Left hindlimb (tissue), 1 donor: ENCODE results near the gene PSAP.

Source experiments
- DNase-seq: peaks from one replicate; pipeline ENCODE4 v3.0.0-alpha.2; 2018

The PSAP gene

DNA sequence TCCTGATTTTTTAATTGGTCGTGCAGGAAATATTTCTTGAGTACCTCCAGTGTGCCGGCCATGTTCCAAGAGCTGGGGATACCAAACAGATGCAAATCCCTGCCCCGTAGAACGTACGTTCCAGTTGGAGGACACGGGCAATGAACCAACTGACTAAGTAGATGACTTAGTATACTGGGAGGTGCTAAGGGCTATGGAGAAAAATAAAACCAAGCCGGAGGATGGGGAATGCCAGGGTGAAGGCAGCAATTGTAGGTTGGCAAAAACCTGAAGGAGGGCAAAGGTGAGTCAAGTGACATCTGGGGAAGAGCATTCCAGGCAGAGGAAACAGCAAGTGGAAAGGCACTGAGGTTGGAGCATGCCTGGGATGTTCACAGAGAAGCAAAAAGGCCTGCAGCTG, 70.9 kb downstream of the PSAP start:
- DNase-seq: peak; percentile 7

DNA sequence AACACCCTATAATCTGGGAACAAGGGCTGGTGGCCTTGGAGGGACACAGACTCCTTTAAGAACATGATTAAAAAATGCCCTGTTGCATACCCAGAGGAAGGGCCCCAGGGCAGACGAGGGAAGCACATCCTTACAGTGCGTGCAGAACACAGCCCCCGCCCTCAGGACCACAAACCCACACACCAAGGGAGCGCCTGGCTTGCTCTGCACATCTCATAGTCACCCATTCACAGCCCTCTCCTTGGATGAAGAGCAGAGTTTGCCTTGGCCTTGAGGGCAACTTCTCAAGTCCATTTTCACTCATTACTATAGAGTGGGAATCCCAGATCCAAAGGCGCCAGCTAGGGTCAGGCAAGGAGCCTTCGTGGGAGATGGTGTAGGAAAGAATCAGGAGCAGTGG, 71.4 kb downstream of the PSAP start:
- peak; percentile 12 for DNase-seq

DNA sequence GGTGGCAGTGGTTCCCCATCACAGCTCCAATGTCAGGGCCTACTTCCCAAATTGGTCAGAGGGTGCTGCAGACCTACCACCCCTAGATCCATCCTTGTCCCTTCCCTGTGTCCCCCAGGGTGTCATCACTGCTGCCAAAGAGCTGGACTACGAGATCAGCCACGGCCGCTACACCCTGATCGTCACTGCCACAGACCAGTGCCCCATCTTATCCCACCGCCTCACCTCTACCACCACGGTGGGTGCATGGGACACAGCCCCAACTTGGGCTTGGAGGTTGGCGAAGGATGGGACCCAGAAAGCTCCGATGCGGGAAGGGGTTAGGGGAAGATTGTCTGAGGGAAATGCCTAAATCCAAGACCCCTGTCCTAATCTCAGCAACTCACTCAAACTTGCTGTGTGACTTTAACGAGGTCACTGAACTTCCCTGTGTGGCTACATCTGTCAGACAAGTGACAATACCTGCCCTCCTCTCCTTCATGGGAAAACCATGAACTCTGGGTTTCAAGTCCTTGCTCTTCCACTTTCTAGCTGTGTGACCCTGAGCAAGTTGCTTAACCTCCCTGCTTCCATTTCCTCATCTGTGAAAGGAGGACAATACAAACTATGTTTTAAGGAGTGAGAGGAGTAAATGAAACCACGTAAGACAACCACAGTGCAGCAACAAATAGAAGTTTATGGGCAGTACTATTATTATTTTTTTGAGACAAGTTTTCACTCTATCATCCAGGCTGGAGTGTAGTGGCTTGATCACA, 72.8 kb downstream of the PSAP start:
- peak; percentile 7 for DNase-seq

DNA sequence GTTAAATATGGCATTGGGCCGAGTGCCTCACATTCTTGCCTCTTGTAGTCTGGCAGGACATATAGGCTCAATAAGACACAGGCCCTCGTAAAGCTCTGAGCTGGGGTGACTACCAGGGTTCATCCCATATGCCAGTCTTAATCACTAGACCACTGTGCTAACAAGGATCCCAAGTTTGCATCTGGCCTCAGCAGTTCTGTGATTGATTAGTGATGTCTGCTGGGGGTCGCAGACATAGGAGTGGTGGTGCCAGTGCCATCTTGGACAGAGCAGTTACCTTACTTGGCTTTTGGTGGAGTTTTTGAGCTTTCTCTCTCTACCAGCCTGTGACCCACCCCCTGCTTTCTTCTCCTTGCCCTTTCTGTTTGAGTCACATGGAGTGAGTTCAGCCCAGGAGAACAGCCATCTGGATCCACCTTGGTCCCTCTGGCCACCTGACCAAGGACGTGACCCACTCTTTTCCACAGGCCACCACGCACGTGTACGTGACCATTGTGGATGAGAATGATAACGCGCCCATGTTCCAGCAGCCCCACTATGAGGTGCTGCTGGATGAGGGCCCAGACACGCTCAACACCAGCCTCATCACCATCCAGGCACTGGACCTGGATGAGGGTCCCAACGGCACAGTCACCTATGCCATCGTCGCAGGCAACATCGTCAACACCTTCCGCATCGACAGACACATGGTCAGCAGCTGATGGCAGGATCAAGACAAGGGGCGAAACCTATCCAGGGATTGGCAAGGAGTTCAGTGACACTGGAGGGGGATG, 73.7 kb downstream of the PSAP start:
- no peak for DNase-seq

DNA sequence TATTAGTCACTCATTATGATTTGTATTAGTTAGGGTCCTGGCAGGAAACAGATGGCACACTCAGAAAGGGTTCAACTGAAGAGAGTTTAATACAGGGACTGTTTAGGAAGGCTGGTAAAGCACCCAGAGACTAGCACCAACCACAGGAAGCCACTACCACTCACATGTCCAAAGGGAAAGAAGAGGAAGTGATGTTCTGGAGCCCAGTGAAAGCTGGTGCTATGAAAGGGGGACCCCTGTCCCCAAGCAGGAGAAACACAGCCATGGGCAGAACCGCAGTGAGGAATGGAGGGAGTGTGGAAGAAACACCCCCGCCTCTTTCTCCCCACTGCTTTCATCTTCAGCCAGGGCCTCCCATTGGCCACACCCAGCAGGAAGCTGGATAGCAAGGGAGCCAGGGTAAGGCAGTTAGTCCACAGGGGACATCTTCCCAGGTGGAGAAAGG, 74.5 kb downstream of the PSAP start:
- peak; percentile 29 for DNase-seq

DNA sequence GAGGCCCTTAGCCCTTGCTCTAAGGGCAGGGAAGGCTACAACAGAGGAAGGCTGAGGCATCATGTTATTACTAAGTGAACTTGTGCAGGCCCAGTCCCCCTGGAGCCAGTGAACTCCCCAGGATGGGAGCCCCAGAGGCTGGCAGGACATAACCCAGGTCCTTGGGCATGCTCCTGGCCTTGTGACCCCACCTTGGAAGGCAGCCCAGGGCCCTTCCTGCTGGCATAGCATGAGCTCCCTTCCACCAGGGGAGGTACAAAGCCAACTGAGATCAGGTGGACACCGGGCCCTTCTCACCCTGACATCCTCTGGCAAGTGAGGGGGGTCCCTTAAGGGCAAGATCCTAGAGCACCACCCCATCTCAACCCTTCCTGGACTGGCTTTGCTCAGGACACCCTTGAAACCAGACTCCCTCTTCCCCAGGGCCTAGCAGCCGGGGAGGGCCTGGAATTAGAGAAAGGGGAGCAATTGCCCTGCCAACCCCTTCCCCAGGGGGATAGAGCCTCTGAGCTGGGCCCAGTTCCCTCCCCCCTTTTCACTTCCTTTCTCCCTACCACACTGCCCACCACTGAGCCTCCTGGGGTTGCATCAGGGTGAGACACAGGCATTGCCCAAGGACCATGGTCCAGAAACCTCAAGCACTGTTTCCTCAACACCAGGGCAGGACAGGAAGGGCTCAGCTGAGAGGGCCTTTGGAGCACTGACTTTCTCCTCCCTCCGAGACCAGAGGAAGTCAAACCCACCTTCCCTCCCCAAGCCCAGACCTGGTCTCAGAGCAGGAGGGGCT, 75.9 kb downstream of the PSAP start:
- DNase-seq: peak; percentile 26

DNA sequence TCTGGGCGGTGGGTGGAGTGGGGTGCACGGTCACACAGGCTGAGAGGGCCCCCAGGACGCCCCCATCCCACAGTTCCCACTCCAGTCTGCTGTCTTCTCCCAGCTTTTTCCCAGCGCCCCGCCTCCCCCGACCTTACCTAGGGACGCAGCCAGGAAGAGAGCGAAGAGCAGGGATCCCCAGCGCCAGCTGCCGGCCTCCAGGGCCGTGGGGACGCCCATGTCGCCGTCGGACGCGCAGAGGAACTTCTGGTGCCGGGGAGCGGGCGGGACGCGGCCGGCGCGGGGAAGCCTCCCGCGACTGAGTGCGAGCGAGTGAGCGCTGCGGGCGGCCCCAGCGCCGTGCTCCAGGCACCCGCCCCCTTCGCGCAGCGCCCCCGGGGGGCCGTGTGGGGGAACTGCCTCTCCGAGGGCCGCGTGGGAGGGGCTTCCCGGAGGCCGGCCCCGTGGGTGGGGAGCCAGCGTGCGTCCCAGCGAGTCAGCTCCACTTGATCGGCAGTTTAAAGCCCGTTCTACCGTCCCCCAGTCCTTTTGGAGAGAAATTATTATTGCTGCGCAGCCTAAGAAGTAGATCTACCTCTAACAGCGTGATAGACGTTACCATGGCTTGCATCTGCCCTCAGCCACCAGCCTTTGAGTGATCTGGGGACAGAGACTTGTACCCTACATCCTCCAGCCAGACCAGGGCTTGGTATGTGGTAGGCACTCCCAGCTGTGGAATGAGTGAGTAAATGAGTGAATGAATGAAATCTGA, 77.7 kb downstream of the PSAP start, which contains the start of gene VSIR:
VSIR (minus strand) TSS at position 300 of the 751 bp plus-strand sequence; CDS start at position 219, 81 bp downstream.
- DNase-seq: peak; percentile 86

DNA sequence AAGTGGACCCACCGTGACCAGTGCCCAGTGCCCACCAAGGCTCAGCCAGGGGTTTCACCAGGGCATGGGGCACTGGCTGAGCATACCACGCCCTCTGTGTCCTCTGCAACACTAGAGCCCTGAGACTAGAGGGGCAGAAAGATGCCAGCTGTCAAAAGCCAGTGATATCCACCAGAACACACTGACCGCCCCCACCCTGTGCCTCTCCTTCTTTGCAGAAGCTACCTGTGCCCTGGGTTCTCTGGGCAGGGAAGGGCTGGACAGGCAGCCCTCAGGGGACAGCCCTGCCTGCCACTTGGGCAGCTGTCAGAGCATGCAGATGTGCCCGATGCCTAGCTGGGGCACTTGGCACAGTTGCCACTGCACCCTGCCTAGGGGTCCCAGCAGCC, 78.2 kb downstream of the PSAP start:
- peak; percentile 31 for DNase-seq

DNA sequence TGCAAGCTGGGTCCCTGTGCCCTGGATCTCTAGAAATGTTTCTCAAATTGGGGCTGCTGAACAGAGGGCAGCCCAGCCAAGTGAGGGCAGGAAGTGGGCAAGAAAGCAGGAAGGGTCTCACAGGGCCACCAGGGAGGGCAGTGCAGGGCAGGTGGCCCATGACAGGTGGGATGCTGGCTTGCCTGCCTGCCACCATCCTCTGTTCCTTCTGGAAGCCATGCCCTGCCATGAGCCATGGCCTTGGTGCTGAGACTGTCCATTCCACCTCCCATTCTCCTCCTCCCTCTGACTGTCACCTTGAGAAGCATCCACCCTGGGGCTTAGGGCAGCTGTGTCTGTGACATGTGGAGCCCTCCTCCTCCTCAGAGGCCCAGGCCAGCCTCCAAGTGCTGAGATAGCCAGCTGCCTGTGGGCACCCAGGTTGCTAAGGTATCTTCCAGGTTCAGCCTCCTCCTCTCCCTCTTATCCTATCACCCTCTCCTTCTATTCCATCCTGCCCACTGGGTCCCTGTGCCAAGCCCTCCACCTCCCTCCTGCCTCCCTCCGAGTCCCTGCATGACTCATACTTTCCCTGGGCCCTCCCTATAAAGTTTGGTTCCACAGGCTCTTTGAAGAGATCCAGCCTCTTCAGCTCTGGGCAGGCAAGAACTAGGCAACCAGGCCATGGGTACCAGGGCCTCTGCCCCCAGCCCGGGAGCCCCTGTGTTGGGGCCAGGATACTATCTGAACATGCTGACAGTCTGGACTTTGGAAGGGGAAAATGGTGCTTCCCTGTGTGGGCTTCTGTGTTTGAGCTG, 79.0 kb downstream of the PSAP start:
- peak; percentile 55 for DNase-seq

DNA sequence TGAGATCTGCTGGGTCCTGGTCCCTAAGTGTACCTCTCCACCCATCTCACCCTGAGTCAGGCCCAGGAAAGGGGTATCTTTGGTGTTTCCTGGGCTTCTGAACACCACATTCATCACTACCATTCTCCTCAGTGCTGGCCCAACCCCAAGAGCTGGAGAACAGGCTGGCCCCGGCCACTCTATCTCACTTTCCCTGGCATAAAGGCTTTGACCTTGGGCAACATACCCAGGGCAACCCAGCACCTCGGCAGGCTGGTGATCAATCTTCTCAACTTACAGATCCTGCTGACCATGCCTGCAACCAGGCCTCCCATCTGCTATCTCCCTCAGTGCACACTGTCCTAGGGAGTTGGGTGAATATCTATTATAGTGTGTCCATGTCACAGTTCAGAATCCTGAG, 79.8 kb downstream of the PSAP start:
- DNase-seq: peak; percentile 12

DNA sequence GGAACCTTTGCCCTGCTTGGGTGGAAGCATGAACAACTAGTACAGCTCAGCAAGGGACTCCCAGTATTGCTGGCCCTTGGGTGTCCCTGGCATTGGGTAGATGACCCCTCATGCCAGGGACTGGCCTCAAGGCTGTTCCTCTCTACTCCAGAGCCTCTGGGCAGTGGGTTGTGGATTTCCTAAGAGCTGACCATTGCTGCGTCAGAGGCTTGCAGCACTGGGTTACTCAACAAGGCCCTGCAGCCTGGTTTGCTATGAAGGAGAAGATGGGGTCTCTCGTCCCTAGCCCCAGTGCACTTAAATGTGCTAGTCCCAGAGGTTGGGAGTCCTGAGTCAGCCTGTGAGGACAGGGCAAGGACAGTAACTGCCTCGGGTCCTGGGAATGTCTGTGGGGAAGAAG, 80.3 kb downstream of the PSAP start:
- DNase-seq: peak; percentile 16

DNA sequence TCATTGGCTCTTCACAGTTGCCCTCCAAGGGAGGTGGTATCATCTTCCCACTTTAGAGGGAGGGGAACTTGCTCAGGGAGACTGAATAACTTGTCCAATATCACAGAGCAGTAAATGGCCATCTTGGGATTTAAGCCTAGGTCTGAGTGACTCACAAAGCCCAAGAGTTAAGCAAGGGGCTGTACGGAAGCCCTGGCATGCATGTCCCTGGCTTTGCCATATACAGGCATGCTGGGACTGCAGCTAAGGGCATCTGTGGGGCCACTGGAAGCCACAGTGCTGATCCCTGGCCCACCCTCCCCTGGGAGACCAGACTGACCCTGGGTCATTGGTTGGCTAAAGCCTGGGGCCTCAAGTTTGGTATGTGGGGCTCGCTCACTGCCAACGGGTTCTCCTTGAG, 80.8 kb downstream of the PSAP start:
- peak; percentile 24 for DNase-seq

DNA sequence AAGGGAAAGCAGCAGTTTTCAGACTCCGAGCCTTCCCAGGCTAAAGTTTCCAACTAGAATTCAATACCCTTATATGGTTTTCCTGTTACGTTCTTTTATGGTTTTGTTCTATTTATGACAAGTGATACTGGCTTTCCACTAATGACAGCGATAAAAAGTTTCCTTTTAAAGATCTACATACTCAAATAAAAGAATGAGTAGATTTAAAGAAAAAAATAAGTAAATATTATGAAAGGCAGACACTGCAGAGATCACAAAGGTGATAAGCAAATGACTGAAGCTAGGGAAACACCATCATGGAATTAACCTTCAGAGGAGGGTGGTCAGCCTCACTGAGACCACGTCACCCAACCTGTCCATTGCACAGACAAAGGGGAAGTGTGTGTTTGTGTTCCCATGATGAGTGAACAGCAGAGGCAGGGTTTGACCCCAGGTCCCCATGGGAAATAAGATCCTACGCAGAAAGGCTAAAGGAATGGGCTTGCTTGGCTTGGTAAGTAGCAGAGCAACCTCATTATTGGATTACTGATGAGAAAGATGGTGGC, 81.7 kb downstream of the PSAP start:
- DNase-seq: no peak

DNA sequence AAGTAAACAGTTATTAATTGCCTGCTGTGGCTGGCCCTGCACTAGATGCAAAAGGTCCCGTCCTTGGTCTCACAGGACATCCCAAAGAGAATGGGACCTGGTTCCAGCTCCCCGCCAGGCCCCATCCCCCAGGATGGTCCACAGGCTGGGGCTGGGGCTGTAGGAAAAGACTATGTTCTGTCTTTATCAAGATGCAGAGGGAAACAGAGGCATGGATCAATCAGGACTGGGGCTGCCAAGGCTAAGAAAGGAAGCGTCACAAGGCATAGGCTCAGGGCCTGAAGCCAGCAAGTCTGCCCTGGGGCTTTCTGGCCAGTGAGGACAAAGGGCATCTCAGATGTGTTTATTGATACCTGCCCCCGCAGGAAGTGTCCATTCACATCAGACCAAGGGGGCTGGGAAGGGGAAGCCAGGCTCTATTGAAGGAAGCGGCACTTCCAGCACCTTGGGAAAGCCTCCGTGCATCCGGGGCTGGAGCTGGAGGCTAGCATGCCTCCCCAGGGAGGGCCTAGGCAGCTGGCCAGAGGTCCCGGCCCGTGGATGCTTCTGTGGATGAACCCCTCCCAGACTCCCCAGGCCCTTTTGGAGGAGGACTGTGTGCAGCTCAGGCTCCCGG, 83.5 kb downstream of the PSAP start:
- DNase-seq: no peak

DNA sequence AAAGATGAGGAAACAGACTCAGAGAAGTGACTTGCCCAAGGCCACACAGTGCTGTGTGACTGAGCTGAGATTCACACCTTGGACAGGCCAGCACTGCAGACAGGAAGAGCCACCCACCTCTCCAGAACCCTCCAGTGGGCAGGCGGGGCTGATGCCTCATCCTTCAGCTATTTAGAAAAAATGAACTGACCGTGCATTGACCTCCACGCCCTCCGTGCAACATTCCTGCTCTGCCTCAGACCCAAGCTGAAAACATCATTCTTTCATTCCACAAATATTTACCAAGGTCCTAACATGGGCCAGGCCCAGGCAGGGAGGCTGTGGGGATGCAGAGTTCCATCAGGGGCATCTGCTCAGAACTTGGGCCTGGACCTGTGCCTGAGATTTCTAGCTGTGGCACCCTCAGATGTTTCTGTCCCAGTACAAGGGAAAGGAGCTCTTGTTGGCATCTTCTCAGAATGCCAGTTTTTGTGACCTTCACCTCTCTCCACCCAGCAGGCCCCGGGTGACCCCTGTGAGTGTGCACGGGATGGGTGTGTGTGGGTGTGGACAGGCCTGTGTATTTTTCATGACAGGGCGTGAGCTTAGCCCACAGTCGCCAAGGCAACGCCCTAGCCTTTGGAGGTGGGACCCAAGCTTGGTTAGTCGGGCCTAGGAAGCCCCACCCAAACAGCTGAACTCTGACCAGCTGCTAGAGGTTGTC, 84.2 kb downstream of the PSAP start:
- DNase-seq: peak; percentile 70
